Karpas-422 (cell line): ENCODE data around the gene GAB1. TPM values are rescaled to one million over a fixed set of nuclear protein-coding genes. Genes with fewer than 3 reads are reported as not detected.

Source experiments
- DNase-seq: peaks from one replicate; pipeline ENCODE4 v3.0.0-alpha.2; 2015
- H2AFZ ChIP-seq: fragments of 200-600 bp; sonication (generic); 2 replicates; pipeline ENCODE4 v1.6.1; 2014; ENCODE audit warnings: antibody characterized with exemption, low read length, mixed read lengths
- H3K27ac ChIP-seq: fragments of 200-600 bp; sonication (generic); 2 replicates; pipeline ENCODE4 v1.5.1; 2014; ENCODE audit warnings: mild to moderate bottlenecking, low read length, moderate library complexity
- H3K27me3 ChIP-seq: fragments of 200-600 bp; sonication (generic); 2 replicates; pipeline ENCODE4 v1.6.1; 2014; ENCODE audit warnings: low read length, mixed read lengths
- H3K36me3 ChIP-seq: fragments of 200-600 bp; sonication (generic); 2 replicates; pipeline ENCODE4 v1.6.1; 2014; ENCODE audit warnings: low read length, mixed read lengths; ENCODE audit not compliant: insufficient read depth
- H3K4me1 ChIP-seq: fragments of 200-600 bp; sonication (generic); 2 replicates; pipeline ENCODE4 v1.6.1; 2014; ENCODE audit warnings: mild to moderate bottlenecking, low read length, mixed read lengths
- H3K4me2 ChIP-seq: fragments of 200-600 bp; sonication (generic); 2 replicates; pipeline ENCODE4 v1.6.1; 2014; ENCODE audit warnings: low read length, low read depth, mild to moderate bottlenecking; ENCODE audit not compliant: poor library complexity, severe bottlenecking
- H3K4me3 ChIP-seq: fragments of 200-600 bp; sonication (generic); 2 replicates; pipeline ENCODE4 v1.5.1; 2014; ENCODE audit warnings: mild to moderate bottlenecking, antibody characterized with exemption, low read length, mixed read lengths
- H3K79me2 ChIP-seq: fragments of 200-600 bp; sonication (generic); 2 replicates; pipeline ENCODE4 v1.6.1; 2014; ENCODE audit warnings: mild to moderate bottlenecking, low read length, mixed read lengths
- H3K9ac ChIP-seq: fragments of 200-600 bp; sonication (generic); 2 replicates; pipeline ENCODE4 v1.6.0; 2014; ENCODE audit warnings: low read length
- H3K9me2 ChIP-seq: fragments of 200-600 bp; sonication (generic), shearing (Covaris generic); replicated peaks from 2 replicates; pipeline ENCODE4 v1.6.0; 2014; ENCODE audit warnings: mild to moderate bottlenecking, low read length, moderate library complexity; ENCODE audit not compliant: insufficient read depth
- H3K9me3 ChIP-seq: fragments of 300-700, 200-600 bp; sonication (generic); 2 replicates; pipeline ENCODE4 v1.6.1; 2014; ENCODE audit warnings: low read length, mixed read lengths
- H4K20me1 ChIP-seq: fragments of 200-600 bp; sonication (generic); 2 replicates; pipeline ENCODE4 v1.6.1; 2014; ENCODE audit warnings: mild to moderate bottlenecking, antibody characterized with exemption, low read length, low read depth; ENCODE audit not compliant: insufficient read depth
- total RNA-seq: library from RNA; depleted of rRNA; stranded (reverse); fragments of >200 nt; shearing (Covaris generic); gene quantifications from 2 replicates; pipeline ENCODE4 v1.2.3, GENCODE V29; 2014; ENCODE audit warnings: low replicate concordance

The GAB1 gene
- total RNA-seq, 1 experiment from 2014 or later: not detected

- Histone ChIP-seq H3K36me3 (no peaks in the 10 kb centered on the region), H4K20me1 (no peaks in the 10 kb centered on the region), H3K79me2 (no peaks in the 10 kb centered on the region), H3K27me3 (no peaks in the 10 kb centered on the region), H3K9ac (no peak overlapping the region), H3K9me2 (no peaks in the 10 kb centered on the region), H2AFZ (no peak overlapping the region), H3K4me2 (no peak overlapping the region), H3K27ac (no peak overlapping the region), H3K4me1 (no peaks in the 10 kb centered on the region), H3K4me3 (no peak overlapping the region), H3K9me3 (no peaks in the 10 kb centered on the region)
- DNase-seq: no peak
Measured at GRCh38 chr4:143313996-143314395, 22.7 kb upstream of the GAB1 start.

DNA sequence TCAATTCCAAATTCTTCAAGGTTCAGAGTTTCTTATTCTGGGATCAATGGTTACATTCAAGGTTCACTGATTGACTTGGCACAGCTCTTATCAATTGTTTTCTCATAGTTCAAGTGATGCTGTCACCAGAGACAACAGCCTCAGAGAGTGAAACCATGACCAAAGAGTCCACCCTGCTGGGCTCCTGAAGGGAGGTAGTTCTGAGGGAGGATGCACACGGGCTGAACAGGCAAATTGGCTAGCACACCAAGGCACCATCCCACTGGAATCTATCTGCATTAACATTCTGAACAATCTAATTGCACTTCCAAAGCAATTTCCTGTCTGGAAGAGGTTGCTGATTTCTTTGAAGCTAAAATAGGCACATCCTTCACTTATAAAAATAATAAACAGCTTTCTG lies 16.6 kb upstream of the GAB1 start:
- Histone ChIP-seq H3K4me2 (no peak overlapping the region), H4K20me1 (no peaks in the 10 kb centered on the region), H3K9ac (no peak overlapping the region), H3K4me3 (no peak overlapping the region), H2AFZ (no peak overlapping the region), H3K27ac (no peak overlapping the region), H3K79me2 (no peaks in the 10 kb centered on the region), H3K36me3 (no peaks in the 10 kb centered on the region), H3K9me3 (no peaks in the 10 kb centered on the region), H3K4me1 (no peaks in the 10 kb centered on the region), H3K27me3 (no peaks in the 10 kb centered on the region), H3K9me2 (no peaks in the 10 kb centered on the region)
- no peak for DNase-seq

DNA sequence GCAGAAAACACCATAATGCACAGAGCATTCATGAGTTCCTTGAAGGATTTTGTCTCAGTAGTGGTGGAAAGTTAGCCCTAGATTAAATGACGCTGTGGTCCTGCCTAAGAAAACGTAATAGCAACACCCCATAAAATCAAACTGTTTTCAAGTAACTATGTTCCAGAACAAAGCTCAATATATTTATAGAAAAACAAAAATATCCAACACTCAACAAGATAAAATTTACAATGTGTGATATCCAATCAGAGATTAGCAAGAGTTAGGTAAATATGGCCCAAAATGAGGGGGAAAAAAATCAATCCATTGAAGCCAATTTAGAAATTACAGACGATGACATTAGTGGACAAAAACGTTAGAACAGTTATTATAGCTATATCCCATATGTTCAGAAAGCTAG lies 9.9 kb upstream of the GAB1 start:
- H3K9me3 ChIP-seq: no peaks in the 10 kb centered on the region
- no peaks in the 10 kb centered on the region for H4K20me1 ChIP-seq
- H2AFZ ChIP-seq: no peak overlapping the region
- no peak overlapping the region for H3K4me3 ChIP-seq
- H3K79me2 ChIP-seq: no peaks in the 10 kb centered on the region
- no peaks in the 10 kb centered on the region for H3K9me2 ChIP-seq
- no peak overlapping the region for H3K9ac ChIP-seq
- H3K4me1 ChIP-seq: no peaks in the 10 kb centered on the region
- H3K4me2 ChIP-seq: no peak overlapping the region
- no peak overlapping the region for H3K27ac ChIP-seq
- DNase-seq: no peak
- no peaks in the 10 kb centered on the region for H3K27me3 ChIP-seq
- no peaks in the 10 kb centered on the region for H3K36me3 ChIP-seq

DNA sequence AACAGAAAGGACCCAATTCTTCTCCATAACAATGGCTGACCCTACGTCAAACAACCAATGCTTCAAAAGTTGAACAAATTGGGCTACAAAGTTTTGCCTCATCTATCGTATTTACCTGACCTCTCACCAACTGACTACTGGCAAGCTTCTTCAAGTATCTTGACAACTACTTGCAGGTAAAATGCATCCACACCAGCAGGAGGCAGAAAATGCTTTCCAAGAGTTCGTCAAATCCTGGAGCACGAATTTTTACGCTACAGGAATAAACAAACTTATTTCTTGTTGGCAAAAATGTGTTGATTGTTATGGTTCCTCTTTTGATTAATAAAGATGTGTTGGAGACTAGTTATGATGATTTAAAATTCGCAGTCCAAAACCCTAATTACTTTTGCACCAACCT lies 6.7 kb upstream of the GAB1 start:
- no peak overlapping the region for H3K4me2 ChIP-seq
- no peaks in the 10 kb centered on the region for H3K9me2 ChIP-seq
- no peak overlapping the region for H2AFZ ChIP-seq
- no peak overlapping the region for H3K27ac ChIP-seq
- no peak overlapping the region for H3K4me3 ChIP-seq
- H3K79me2 ChIP-seq: no peaks in the 10 kb centered on the region
- no peaks in the 10 kb centered on the region for H3K36me3 ChIP-seq
- no peak overlapping the region for H3K9ac ChIP-seq
- no peak for DNase-seq
- no peaks in the 10 kb centered on the region for H4K20me1 ChIP-seq
- H3K9me3 ChIP-seq: no peaks in the 10 kb centered on the region
- no peaks in the 10 kb centered on the region for H3K4me1 ChIP-seq
- no peaks in the 10 kb centered on the region for H3K27me3 ChIP-seq

DNA sequence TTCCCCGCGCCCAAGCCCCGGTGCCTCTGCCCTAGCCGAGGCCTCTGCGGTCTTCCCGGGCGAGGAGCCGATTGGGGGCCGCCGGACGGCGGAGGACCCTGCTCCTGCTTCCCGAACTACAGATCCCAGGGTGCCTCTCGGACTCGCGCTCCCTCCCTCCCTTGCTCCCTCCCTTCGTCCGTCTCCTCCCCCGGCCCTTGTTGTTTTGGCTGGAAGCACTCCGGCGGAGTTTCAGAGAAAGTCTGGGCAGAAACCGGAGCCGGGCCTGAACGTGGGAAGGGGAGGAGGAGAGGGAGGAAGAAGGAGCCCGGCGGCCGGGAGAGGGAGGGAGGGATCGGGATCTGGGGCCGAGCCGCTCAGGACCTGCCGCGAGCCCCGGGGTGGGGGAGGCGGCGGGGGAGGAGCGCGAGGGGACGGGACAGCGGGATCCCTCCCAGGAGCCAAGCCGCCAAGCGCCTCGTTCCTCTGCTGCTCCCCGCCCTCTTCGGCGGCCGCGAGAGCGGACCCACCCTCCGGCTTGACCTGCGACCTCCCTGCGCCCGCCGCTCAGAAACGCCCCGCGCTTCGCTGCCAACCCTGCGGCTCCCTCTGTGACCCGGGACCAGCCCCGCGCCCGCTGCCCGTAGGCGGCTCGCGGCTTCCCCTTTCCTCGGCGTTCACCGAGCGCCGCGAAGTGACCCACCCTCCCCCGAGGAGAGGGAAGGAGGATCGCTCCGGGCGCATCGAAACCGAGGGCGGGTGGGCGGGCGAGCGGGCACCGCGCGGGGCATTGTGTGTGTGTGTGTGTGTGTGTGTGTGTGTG lies 496 bp upstream of the GAB1 start:
- Histone ChIP-seq H2AFZ (no peak overlapping the region), H3K4me2 (no peak overlapping the region), H3K9me3 (no peaks in the 10 kb centered on the region; the same call in 1 of the 2 replicates), H3K27ac (no peak overlapping the region), H3K9ac (no peak overlapping the region), H3K4me1 (no peaks in the 10 kb centered on the region), H3K79me2 (no peaks in the 10 kb centered on the region), H3K36me3 (no peaks in the 10 kb centered on the region), H4K20me1 (no peaks in the 10 kb centered on the region), H3K9me2 (no peaks in the 10 kb centered on the region), H3K4me3 (no peak overlapping the region), H3K27me3 (no peaks in the 10 kb centered on the region)
- DNase-seq: no peak

DNA sequence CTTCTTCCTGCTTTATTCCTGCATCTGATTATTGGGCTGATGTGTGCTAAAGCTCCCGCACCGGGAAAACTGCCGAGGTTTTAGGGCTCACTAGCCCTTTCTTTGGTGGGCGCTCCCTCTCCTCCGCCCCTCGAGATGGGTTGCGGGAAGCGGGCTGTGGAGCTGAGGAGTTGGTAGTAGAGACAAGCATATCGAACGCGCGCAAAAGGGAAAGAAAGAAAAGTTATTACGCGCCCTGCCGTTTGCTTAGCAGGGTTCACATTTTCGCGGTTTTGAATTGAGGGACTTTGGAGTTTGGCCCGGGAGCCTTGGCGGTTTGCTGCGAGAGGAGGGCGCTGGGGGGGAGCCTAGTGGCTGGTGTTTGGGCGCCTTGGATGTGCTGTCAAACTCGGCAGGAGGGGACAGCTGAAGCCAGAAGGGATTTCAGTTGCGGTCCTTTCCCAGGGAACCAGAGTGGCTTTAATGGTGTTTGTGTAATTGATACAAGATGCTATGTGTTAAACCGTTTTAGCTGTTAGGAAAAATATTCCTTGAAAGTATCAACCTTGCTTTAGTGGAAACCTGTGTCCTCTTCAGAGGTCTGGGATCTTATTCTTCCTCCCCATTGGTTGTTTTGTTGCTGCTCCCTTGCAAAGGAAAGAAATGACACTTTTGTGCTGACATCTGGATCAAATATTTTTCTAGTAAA lies 1.1 kb downstream of the GAB1 start:
- H3K4me1 ChIP-seq: no peaks in the 10 kb centered on the region
- H3K4me3 ChIP-seq: no peak overlapping the region
- H4K20me1 ChIP-seq: no peaks in the 10 kb centered on the region
- H3K27ac ChIP-seq: no peak overlapping the region
- no peaks in the 10 kb centered on the region for H3K27me3 ChIP-seq
- H3K9me3 ChIP-seq: no peaks in the 10 kb centered on the region; the same call in 1 of the 2 replicates
- no peaks in the 10 kb centered on the region for H3K36me3 ChIP-seq
- DNase-seq: no peak
- H3K9me2 ChIP-seq: no peaks in the 10 kb centered on the region
- H3K4me2 ChIP-seq: no peak overlapping the region
- no peak overlapping the region for H2AFZ ChIP-seq
- no peaks in the 10 kb centered on the region for H3K79me2 ChIP-seq
- no peak overlapping the region for H3K9ac ChIP-seq

- no peak overlapping the region for H3K27ac ChIP-seq
- no peak overlapping the region for H3K4me3 ChIP-seq
- H3K27me3 ChIP-seq: no peaks in the 10 kb centered on the region
- DNase-seq: no peak
- no peaks in the 10 kb centered on the region for H3K36me3 ChIP-seq
- H3K9ac ChIP-seq: no peak overlapping the region
- H3K4me1 ChIP-seq: no peaks in the 10 kb centered on the region
- no peaks in the 10 kb centered on the region for H4K20me1 ChIP-seq
- no peaks in the 10 kb centered on the region for H3K9me2 ChIP-seq
- no peak overlapping the region for H2AFZ ChIP-seq
- no peaks in the 10 kb centered on the region; the same call in 1 of the 2 replicates for H3K9me3 ChIP-seq
- H3K79me2 ChIP-seq: no peaks in the 10 kb centered on the region
- H3K4me2 ChIP-seq: no peak overlapping the region
Measured at GRCh38 chr4:143338313-143338712, 1.6 kb downstream of the GAB1 start.

GRCh38 chr4:143339497-143339896 lies 2.8 kb downstream of the GAB1 start:
- H3K9ac ChIP-seq: no peak overlapping the region
- H2AFZ ChIP-seq: no peak overlapping the region
- H3K4me3 ChIP-seq: no peak overlapping the region
- DNase-seq: no peak
- H3K4me1 ChIP-seq: no peaks in the 10 kb centered on the region
- no peaks in the 10 kb centered on the region for H3K9me2 ChIP-seq
- H4K20me1 ChIP-seq: no peaks in the 10 kb centered on the region
- H3K27me3 ChIP-seq: no peaks in the 10 kb centered on the region
- no peak overlapping the region for H3K4me2 ChIP-seq
- H3K79me2 ChIP-seq: no peaks in the 10 kb centered on the region
- no peak overlapping the region for H3K27ac ChIP-seq
- H3K9me3 ChIP-seq: no peaks in the 10 kb centered on the region; the same call in 1 of the 2 replicates
- no peaks in the 10 kb centered on the region for H3K36me3 ChIP-seq
